C4-2B (cell line): ENCODE results near the gene TTC16.

Experiments used
- H3K27ac ChIP-seq: fragments of 450-650 bp; 2 replicates; pipeline ENCODE4 v1.5.1; 2017
- CTCF ChIP-seq: fragments of 450-650 bp; conservative IDR thresholded peaks from 2 replicates; pipeline ENCODE4 v1.5.1; 2017; ENCODE audit warnings: mild to moderate bottlenecking
- ZFX ChIP-seq: fragments of 450-650 bp; IDR thresholded peaks from 2 replicates; pipeline ENCODE4 v1.6.1; 2017

The TTC16 gene

GRCh38 chr9:127723013-127723412, 7.1 kb downstream of the TTC16 start:
- no peak for TF ChIP-seq ZFX
- no peak for TF ChIP-seq CTCF
- H3K27ac ChIP-seq: no peak overlapping the region

GRCh38 chr9:127723444-127723843, 7.6 kb downstream of the TTC16 start:
- H3K27ac ChIP-seq: no peak overlapping the region
- no peak for TF ChIP-seq CTCF
- no peak for TF ChIP-seq ZFX

GRCh38 chr9:127724012-127724411, 8.1 kb downstream of the TTC16 start:
- H3K27ac ChIP-seq: no peak overlapping the region

GRCh38 chr9:127726871-127727270, 11.0 kb downstream of the TTC16 start:
- no peak for TF ChIP-seq CTCF
- TF ChIP-seq ZFX: no peak
- H3K27ac ChIP-seq: no peak overlapping the region

More at GRCh38 chr9:127724012-127724411, 8.1 kb downstream of the TTC16 start:
- TF ChIP-seq CTCF (no peak), ZFX (no peak)

- TF ChIP-seq CTCF: no peak
- no peak for TF ChIP-seq ZFX
- H3K27ac ChIP-seq: no peak overlapping the region
Measured at GRCh38 chr9:127728808-127729207, 12.9 kb downstream of the TTC16 start.

- H3K27ac ChIP-seq: no peak overlapping the region
- no peak for TF ChIP-seq ZFX
- TF ChIP-seq CTCF: no peak
Measured at GRCh38 chr9:127729522-127730256, 13.8 kb downstream of the TTC16 start.

GRCh38 chr9:127730262-127730661, 14.4 kb downstream of the TTC16 start:
- H3K27ac ChIP-seq: no peak overlapping the region
- TF ChIP-seq CTCF (no peak), ZFX (no peak)
